ENCODE results near the gene DAB2.

DNA sequence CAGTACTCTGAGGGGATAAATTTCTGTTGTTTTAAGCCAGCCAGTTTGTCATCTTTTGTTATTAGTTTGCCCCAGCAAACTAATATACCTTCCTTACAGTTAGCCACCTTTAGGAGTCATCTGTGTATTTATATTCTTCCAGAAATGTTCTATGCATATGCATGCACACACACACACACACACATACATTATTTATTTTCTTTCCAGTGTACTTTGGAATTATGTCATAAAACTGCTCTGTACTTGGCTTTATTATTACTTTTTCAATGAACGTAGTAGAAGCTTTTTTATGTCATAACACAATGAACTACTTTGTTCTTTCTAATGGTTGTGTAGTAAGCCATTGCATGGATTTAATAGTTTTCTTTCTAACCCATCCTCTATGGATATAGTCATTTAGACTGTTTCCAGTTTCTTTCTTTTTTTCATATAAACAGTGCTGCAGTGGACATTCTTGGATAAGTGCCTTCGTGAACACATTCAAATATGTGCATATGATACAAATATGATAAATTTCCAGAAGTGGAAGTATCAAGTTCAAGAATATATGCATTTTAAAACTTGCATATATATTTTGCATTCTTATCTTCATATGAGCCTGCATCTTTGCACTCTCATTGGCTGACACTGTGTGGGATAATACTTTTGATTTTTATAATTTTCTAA, 26.6 kb upstream of the DAB2 start:
- TF ChIP-seq RAD21 (conservative IDR thresholded peaks at IDR 0.05) (no peak), EP300 (conservative IDR thresholded peaks at IDR 0.05; ENCODE audit: poor library complexity, severe bottlenecking) (no peak), POLR2AphosphoS5 (IDR thresholded peaks at IDR 0.05) (no peak)
- TF ChIP-seq, protein P1, sequence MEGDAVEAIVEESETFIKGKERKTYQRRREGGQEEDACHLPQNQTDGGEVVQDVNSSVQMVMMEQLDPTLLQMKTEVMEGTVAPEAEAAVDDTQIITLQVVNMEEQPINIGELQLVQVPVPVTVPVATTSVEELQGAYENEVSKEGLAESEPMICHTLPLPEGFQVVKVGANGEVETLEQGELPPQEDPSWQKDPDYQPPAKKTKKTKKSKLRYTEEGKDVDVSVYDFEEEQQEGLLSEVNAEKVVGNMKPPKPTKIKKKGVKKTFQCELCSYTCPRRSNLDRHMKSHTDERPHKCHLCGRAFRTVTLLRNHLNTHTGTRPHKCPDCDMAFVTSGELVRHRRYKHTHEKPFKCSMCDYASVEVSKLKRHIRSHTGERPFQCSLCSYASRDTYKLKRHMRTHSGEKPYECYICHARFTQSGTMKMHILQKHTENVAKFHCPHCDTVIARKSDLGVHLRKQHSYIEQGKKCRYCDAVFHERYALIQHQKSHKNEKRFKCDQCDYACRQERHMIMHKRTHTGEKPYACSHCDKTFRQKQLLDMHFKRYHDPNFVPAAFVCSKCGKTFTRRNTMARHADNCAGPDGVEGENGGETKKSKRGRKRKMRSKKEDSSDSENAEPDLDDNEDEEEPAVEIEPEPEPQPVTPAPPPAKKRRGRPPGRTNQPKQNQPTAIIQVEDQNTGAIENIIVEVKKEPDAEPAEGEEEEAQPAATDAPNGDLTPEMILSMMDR (IDR thresholded peaks at IDR 0.05; ENCODE audit: poor library complexity, severe bottlenecking): no peak
